Loucy (cell line): ENCODE measurements around the gene YAF2.

Experiments
- EZH2phosphoT487 ChIP-seq: fragments of 200-600 bp; IDR thresholded peaks from 2 replicates; pipeline ENCODE4 v1.6.1; 2018; ENCODE audit warnings: antibody characterized with exemption, mild to moderate bottlenecking, moderate library complexity, borderline replicate concordance
- TF ChIP-seq, protein P1 (sequence below): fragments of 200-600 bp; sonication (generic); conservative IDR thresholded peaks from 2 replicates; pipeline ENCODE4 v1.5.1; 2014; ENCODE audit warnings: mild to moderate bottlenecking, antibody characterized with exemption, low read length

- TF ChIP-seq, protein P1, sequence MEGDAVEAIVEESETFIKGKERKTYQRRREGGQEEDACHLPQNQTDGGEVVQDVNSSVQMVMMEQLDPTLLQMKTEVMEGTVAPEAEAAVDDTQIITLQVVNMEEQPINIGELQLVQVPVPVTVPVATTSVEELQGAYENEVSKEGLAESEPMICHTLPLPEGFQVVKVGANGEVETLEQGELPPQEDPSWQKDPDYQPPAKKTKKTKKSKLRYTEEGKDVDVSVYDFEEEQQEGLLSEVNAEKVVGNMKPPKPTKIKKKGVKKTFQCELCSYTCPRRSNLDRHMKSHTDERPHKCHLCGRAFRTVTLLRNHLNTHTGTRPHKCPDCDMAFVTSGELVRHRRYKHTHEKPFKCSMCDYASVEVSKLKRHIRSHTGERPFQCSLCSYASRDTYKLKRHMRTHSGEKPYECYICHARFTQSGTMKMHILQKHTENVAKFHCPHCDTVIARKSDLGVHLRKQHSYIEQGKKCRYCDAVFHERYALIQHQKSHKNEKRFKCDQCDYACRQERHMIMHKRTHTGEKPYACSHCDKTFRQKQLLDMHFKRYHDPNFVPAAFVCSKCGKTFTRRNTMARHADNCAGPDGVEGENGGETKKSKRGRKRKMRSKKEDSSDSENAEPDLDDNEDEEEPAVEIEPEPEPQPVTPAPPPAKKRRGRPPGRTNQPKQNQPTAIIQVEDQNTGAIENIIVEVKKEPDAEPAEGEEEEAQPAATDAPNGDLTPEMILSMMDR: no peak
- no peak for TF ChIP-seq EZH2phosphoT487
Measured at GRCh38 chr12:42286741-42287140, 48.7 kb upstream of the YAF2 start.
